Hematopoietic multipotent progenitor cell treated with erythropoietin and hydrocortisone succinate and interleukin-3 and kit ligand, for 8 days (in vitro differentiated cells): ENCODE measurements around the gene PGAP2.
"Not testable (repeated sequence)": the region's sequence is repeated elsewhere in the genome, so short reads cannot be mapped to it uniquely, and the experiment has no call there.

Experiments
- DNase-seq: peaks from one replicate; pipeline ENCODE4 v3.0.0-alpha.2; 2015

Gene PGAP2

DNA sequence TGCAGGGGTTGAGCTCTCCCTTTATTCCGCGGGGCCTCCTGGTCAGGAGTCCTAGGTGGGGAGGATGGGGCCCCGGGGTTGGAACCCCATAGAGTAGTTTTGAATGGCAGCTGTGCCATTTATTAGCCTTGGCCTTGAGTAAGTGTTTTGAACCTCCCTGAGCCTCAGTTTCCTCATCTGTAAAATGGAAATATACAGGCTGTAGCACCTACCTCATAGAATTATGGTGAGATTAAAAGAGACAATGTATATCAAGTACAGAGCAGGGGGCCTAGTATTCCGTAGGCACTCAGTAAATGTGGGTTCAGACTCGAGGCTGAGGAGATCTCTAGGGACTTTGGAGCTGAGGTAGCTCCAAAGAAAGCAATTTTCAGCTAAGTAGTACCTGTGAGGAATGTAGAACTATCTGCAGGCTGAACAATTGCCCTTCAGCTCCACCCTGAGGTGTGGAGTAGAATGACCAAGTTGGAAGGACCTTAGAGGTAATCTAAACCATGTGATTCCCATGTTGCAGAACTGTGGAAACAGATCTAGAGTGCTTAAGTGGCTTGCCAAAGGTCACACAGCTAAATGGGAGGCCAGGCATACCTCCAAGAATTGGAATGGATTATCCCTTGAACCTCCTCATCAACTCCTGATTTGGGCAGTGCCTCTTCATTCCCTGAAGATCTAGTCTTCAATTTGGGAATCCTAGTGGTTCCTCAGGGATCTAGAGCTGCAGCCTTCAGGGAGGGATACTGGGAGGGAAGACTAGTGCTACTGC is 682 bp downstream of the PGAP2 start:
- peak; percentile 84 for DNase-seq

DNA sequence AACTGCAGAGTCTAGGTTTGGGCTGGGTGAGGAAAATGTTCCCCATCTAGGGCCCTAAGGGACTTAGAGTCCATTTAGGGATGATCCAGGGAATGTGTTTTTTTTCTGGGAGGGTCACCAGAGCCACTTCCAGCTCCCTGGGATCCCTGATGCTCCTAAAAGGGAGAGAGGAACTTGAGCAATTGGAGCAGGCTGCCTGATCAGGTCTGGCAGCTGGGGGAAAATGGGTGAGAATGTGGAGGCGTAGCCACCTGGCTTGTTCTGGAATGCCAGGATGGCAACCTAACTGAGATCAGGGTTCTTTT is 1.2 kb downstream of the PGAP2 start:
- no peak for DNase-seq

DNA sequence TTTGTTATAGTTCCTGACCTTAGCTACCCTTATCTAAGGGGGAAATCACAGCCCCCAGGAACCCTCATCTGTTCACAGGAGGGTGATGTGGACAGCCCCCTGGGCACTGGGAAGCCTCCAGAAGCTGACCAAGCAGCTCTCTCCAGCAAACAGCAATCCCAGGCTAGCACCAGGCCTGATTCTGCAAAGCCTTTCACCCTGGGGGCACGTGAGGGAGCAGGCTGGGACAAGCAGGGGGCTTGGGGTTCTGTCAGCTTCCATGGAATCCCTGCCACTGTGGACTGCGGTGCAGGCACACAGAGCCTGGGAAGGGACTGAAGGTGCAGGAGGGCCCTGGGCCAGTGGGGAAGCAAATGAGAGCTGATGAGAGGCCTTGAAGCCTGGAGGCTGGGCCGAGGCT is 2.1 kb downstream of the PGAP2 start:
- DNase-seq: no peak

DNA sequence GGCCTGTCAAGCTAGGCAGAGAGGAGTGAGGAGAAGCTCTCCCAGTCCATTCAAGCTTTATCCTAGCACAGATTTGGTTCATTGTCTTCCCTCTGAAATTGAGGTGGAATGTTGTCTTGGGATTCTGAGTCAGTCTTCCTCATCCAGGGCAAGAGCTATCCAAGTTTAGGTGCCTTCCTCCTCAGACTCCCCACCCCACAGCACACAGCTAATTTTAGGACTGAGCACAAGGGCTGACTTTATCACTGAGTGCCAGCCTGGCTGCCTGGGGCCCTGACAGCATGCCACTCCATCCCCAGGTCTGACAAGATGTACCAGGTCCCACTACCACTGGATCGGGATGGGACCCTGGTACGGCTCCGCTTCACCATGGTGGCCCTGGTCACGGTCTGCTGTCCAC is 2.6 kb downstream of the PGAP2 start:
- no peak for DNase-seq

DNA sequence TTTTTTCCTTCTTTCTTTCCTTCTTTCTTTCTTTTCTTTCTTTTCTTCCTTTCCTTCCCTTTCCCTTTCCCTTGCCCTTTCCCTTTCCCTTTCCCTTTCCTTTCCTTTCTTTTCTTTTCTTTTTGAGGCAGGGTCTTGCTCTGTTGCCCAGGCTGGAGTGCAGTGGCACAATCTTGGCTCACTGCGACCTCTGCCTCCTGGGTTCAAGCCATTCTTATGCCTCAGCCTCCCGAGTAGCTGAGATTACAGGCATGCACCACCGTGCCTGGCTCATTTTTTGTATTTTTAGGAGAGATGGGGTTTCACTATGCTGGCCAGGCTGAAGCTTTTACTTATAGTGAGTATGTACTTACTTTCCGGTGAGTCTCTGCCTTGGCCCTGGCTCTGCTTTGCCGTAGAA is 6.5 kb downstream of the PGAP2 start:
- DNase-seq: not testable (repeated sequence)

DNA sequence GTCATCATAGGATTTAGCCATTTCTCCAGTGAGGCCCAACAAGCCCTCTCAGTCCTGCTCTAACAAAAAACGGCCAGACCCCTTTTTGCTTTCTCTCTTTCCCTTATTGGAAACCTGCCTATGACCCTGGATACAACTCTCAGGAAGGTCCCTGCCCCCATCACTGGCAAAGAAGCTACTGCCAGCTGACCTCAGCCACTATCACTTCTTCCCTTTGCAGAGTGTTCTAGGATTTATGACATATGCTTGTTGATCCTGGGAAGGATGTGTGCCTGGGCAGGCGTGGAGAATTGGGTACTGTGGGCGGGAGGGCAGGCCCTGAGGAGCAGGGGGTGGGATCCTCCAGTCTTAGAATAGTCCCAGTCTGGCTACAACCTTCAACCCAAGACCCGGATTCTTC is 7.5 kb downstream of the PGAP2 start:
- no peak for DNase-seq

DNA sequence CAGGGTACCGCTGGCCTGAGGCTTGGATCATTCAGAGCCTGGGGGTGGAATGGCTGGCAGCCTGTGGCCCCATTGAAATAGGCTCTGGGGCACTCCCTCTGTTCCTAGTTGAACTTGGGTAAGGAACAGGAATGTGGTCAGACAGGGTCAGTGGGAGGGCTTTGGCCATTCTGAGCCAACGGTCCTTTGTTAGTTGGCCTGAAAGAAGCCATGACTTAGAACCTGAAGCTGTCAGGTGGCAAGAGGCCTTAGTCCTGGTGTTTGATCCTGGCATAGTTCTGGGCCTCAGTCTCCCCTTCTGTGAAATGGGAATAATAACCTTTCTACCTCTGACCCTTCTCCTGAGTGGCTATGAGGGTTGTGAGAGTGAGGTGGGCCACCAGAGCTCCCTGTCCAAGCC is 8.3 kb downstream of the PGAP2 start:
- no peak for DNase-seq

DNA sequence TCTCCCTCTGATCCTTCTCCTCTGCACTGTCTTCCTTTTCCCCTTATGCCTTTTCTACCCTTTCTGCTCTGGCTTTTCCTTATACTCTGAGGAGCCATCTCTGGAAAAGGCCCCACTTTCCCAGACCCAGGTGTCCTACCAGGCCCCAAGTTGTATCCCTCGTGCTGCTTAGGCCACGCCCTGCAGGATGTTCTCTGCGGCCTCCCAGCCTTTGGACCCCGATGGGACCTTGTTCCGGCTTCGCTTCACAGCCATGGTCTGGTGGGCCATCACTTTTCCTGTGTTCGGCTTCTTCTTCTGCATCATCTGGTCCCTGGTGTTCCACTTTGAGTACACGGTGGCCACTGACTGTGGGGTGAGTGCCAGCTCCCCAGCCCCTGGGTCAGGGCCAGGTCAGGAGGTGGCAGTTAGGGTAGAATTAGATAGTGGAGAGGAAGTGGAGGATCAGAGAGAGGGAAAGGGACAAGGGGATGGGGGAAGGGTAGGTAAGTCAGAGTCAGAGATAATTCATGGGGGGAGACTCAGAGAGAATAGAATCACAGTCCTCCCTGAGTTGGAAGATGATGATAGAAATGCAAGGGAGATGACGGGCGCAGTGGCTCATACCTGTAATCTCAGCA is 8.9 kb downstream of the PGAP2 start:
- DNase-seq: peak; percentile 43

DNA sequence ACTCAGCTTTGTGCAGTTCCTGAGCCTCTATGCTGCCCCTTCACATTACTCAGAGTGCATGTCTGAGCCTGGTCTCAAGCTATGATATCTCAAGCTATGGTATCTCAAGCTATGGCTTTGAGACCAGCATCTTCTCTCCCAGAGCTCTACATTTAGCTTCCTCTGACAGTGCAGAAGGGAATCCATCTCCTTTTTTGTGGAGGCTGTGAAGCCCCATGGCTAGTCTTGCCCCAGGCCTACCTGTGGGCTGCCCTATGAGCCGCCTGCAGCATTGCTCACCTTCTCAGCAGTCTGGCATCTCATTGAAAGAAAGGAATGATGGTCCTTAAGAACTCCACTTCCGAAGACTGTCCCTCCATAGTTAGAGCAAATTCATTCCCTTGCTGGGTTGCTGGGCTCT is 12.6 kb downstream of the PGAP2 start:
- DNase-seq: no peak

DNA sequence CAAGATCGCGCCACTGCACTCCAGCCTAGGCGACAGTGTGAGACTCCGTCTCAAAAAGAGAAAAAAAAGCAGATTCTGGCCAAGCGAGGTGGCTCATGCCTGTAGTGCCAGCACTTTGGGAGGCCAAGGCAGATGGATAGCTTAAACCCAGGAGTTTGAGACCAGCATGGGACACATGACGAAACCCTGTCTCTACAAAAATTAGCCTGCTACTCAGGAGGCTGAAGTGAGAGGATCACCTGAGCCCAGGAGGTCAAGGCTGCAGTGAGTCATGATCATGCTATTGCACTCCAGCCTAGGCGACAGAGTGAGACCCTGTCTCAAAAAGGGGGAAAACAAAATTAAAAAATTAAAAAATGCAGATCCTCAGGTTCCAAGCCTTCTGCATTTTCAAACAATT is 14.0 kb downstream of the PGAP2 start:
- DNase-seq: no peak

DNA sequence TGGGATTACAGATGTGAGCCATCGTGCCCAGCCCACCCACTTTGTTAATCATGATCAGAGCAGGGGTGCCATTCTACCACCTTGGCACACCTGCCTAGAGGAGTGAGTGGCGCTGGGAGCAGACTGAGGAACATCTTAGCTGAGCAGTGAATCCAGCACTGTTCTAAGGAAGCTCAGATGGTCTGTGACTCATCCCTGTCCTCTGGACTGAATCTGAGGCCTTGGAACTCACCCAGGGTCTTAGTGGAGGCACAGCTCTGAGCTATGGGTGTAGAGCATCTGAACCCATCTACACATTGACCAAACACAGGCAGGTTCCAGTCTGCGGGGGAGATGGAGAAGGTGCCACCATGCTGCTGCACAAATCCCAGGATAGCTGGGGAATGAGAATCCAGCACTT is 14.9 kb downstream of the PGAP2 start:
- no peak for DNase-seq

DNA sequence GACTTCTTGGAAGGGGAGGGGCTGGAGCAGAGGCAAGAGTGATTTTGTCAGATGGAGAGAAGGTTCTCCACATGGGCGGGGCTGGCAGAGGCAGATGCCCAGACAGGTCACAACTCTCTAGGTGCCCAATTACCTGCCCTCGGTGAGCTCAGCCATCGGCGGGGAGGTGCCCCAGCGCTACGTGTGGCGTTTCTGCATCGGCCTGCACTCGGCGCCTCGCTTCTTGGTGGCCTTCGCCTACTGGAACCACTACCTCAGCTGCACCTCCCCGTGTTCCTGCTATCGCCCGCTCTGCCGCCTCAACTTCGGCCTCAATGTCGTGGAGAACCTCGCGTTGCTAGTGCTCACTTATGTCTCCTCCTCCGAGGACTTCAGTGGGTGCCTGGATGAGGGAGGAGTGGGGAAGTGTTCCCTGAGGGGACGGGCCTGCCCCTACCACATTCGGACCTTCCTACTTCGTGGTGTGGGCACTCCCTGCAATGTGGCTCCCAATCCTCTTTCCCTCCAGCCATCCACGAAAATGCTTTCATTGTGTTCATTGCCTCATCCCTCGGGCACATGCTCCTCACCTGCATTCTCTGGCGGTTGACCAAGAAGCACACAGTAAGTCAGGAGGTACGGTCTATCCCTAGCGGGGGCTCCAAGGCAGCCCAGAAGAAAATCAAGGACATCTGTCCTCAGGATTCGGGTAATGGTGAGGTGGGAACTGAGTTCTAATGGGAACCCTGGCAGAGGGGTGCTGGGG is 15.6 kb downstream of the PGAP2 start:
- DNase-seq: no peak

DNA sequence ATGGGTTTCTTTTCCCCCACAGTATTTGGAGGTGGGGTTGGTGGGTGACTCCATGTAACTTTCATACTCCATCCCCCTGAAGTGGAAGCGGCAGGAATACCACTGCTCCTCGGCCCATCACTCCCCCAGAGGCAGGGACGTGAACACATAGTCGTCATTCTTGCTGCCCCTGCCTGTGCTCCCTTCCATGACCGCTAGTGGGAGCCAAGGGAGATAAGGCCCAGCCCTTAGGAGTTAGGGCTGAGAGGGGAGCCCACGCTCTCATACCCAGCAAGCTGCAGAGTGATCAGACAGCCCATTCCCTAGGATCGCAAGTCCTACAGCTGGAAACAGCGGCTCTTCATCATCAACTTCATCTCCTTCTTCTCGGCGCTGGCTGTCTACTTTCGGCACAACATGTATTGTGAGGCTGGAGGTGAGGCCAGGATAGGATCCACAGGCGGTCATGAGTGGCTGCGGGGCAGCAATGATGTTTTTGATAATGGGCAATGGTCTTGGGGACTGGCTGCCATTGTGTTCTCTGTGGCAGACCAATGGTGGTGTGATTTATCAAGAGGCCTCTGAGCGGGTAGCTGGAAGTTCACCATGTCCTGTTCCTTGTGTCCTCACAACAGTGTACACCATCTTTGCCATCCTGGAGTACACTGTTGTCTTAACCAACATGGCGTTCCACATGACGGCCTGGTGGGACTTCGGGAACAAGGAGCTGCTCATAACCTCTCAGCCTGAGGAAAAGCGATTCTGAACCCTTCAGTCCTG is 16.5 kb downstream of the PGAP2 start:
- peak; percentile 94 for DNase-seq

DNA sequence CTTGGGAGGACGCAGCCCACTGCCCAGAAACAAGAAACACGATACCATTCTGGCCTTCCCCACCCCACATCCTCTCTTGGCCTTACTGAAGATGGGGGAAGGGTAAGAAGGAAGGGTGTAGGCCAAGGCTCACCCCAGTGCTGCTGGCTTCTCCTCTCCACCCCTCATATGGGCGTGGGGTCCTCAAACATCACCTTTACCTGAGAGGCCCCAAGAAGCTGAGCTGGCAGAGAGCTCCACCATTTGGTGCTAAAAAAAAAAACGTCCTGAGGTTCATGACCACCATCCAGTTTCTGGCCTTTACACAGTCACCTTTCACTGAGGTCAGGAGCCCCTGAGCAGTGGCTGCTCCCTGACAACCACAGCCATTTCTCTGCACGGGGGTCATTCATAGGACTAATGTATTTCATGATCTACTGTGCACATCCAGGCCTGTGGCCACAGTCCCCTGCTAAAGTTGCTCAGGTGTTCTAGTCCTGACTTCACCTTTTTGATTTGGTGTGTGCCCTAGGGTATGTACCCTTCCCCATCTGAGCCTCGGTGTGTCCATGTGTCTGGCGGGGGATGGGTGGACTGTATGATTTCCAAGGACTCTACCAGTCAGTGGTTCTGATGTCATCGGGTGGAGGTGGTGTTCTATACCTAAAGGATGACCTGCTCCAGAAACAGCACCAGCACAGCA is 17.3 kb downstream of the PGAP2 start:
- no peak for DNase-seq

DNA sequence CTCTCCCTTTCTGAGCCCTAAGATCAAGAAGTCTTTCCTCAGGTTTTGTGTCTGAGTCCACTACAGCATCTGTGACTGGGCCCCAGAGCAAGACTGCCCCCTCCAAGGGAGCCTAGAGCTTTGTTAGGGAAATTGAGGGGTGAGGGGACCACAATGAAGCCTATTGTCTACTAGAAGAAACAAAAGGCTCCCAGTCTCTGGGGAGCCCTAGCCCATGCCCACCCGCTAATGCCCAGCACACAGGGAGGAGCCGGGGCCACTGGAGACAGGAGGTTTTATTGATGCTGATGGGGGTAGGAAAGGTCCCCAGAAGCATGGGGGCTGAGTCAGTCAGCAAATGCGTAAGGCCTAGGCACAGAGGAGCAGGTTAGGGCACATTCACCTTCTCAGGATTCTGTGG is 18.4 kb downstream of the PGAP2 start:
- no peak for DNase-seq

DNA sequence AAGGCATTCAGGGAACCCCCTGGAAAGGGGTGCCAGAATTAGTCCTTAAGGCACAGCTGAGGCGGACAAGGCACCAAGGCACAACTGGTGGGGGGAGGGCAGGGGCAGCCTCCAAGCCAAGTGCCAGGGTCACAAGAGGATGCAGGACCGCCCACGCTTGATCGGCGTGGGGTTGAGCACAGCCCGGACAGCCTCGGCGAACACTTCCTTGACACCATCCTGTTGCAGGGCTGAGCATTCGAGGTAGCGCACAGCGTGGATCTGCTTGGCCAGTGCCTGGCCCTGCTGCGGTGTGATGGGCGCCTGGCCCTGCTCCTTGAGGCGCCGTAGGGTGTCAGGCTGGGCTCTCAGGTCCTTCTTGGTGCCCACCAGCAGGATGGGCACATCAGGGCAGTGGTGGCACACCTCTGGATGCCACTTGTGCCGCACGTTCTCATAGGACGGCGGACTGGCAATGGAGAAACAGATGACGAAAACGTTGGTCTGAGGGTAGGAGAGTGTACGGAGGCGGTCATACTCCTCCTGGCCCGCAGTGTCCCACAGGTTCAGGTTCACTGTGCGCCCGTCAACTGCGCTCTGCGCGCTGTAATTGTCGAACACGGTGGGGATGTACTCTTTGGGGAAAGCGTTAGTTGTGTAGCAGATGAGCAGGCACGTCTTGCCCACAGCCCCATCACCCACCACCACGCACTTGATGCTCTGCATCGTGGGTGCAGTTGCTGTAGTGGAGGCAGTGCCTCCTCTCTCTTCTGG is 19.2 kb downstream of the PGAP2 start:
- no peak for DNase-seq

DNA sequence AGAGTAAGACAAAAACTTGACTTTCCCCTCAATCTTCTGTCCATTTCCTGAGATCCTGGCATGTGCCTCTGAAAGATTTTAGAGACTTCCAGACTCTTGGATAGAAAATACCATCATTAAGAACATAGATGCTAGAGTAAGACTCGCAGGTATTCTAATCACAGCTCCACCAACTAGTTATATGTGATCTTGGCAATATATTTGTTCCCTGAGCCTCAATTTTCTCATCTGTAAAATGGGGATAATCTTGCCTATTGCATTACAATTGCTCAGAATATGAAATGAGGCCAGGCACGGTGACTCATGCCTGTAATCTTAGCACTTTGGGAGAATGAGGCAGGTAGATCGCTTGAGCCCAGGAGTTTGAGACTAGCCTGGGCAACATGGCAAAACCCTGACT is 21.7 kb downstream of the PGAP2 start:
- no peak for DNase-seq

DNA sequence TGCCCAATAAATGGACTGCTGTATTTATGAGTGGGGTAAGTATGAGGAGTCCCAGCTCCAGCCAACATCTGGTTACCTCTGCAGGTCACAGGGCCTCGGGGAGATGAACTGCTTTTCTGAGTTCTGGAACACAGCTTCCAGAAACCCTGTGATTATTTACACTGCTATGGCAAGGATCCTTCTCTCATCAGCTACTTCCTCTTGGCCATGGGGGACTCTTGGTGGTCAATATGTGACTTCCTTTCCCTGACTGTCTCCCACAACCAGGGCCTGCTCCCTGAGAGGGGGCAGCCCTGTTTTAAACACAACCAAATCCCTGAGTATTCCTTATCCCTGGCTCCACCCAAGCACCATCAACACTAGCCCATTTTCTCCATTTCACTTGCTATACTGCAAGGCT is 22.4 kb downstream of the PGAP2 start:
- no peak for DNase-seq

DNA sequence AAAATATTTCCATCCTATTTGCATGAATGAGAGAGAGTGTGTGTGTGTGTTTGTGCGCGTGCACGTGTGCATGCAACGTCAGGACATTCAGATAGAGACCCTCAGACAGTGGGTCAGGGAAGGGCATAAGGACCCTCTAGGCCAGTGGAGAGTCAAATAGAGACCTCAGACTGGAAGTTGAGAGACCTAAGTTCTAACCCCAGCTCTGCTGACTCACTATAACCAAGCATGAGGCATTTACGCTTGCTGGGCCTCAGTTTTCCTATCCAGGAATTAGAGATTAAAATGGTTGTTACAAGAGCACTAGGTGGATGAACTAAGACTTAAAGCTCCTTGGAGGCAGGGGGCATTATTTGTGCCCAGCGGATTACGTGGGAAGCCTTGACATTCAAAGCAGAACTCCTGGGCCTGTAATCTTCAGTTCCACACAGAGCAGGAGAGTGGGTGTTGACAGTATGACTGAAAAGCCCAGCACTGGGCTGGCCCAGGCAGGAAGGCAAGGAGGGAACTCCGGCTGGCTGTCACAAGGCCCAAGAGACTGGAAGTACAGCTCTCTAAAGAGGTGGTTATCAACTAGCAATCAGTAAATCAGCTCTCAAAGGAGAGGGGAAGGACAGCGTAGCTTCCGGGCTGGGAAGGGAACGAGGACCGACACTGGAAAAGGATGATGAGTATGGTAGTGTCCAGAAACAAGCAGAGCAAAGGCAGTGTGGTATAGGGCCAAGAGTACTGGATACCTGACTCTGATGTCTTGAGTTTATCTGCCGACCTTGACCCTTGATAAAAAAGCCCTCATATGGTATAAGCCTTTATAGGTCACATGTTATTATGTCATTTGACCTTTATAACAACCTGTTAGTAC is 23.2 kb downstream of the PGAP2 start:
- DNase-seq: peak; percentile 63

DNA sequence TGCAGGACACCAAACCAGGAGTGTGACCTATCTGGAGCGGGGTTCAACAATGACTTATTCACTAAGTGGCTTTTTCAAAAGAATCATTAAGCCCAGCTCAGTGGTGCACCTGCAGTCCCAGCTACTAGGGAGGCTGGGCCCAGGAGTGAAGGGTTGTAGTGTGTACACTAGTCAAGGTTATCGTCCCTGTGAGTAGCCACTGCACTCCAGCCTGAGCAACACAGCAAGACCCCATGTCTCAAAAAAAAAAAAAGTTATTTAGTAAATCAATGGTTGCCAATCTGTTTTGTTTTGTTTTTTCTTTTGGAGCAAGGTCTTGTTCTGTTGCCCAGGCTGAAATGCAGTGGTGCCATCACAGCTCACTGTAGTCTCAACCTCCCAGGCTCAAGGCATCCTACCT is 24.5 kb downstream of the PGAP2 start:
- no peak for DNase-seq

DNA sequence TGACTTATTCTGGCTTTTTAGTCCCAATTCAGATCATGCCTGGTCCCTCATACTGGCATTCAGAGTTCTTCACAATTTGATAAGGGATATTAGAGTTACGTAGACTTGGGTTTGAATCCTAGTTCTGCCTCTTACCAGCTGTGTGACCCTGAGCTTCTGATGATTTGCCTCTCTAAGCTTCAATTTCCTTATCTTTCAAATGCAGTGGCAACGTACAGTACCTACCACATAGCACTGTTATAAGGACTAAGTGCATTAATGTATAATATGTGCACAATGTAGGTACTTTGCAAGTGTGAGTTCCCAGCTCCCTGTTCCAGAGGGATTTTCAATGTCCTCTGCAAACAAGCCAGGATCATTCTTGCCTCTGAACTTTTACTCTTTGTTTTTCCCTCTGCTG is 25.1 kb downstream of the PGAP2 start:
- peak; percentile 94 for DNase-seq

DNA sequence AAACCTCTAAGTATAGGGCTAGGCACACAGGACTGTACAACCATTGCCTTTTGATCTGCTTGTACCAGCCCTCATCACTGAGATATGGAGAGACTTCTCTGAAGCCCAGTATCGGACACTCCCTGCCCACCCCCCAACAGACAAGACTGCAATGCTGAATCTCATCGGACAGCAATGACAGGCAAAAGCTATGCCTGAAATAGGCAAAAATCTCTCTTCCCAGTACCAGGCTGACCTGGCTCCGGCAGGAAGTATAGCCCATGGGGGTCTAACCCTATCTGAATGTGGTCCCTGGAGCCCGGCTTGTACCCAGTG is 25.9 kb downstream of the PGAP2 start:
- DNase-seq: no peak
